GM12873 (cell line): ENCODE data around the gene GEMIN7.

Source experiments
- TF ChIP-seq, protein P1 (sequence below): IDR thresholded peaks from 2 replicates; pipeline ENCODE4 v1.5.1; 2012; ENCODE audit warnings: low read depth, mild to moderate bottlenecking, moderate library complexity, low read length, control low read depth; ENCODE audit not compliant: insufficient read depth; ENCODE audit errors: missing control alignments

The GEMIN7 gene

DNA sequence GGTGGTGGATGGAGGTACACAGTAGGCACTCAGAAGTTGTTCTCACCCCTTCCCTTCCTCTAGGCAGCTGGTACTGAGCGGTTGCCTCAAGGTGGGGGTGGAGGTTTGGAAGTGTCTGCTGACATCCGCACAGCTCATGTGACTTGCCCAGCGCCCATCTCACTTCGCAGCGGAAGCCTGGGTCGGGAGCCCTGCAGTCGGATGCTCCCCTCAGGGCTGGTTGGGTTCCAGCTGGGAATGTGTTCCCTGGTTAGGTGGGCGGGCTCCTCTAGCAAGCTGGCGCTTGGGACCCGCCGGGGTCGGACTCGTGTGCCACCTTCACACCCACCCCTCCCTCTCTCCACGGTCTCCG is 24.1 kb downstream of the GEMIN7 start:
- TF ChIP-seq, protein P1, sequence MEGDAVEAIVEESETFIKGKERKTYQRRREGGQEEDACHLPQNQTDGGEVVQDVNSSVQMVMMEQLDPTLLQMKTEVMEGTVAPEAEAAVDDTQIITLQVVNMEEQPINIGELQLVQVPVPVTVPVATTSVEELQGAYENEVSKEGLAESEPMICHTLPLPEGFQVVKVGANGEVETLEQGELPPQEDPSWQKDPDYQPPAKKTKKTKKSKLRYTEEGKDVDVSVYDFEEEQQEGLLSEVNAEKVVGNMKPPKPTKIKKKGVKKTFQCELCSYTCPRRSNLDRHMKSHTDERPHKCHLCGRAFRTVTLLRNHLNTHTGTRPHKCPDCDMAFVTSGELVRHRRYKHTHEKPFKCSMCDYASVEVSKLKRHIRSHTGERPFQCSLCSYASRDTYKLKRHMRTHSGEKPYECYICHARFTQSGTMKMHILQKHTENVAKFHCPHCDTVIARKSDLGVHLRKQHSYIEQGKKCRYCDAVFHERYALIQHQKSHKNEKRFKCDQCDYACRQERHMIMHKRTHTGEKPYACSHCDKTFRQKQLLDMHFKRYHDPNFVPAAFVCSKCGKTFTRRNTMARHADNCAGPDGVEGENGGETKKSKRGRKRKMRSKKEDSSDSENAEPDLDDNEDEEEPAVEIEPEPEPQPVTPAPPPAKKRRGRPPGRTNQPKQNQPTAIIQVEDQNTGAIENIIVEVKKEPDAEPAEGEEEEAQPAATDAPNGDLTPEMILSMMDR, result no peak

DNA sequence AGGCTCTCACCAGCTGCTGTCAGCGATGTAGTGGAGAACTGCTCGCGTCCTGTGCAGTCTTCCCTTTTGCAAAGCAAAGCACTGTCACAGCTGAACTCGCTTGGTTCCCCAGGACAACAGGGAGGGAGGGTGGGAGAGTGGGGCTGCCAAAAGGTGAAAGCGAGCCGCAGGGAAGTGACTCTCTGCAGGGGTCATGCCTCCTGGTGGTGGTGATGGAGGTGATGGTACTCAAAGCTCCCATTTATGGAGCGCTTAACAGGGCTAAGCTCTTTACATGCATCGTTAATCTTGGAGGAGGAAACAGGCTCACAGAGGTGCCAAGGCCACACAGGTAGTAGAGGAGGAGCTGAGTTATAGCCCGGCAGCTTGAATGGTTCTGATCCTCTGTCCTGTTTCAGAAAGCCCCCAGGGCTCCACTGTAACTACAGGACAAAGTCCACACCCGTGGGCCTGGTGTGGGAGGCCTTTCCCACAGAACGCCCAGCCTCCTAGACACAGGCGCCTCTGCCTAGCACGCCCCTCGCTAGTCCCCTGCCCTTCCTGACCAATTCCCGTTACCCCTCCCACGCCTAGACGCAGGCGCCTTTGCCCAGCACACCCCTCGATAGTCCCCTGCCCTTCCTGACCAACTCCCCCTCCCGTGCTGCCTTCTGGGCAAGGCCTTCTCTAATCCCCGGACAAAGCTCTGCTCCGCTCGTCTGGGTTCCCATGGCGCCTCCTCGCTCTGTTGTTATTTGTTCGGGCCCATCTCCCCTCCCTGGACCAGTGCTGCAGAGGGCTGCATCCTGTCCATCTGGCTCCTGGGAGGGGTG is 24.7 kb downstream of the GEMIN7 start:
- TF ChIP-seq, protein P1, result no peak

- TF ChIP-seq, protein P1, result no peak
Measured at GRCh38 chr19:45104658-45105349, 25.7 kb downstream of the GEMIN7 start.

DNA sequence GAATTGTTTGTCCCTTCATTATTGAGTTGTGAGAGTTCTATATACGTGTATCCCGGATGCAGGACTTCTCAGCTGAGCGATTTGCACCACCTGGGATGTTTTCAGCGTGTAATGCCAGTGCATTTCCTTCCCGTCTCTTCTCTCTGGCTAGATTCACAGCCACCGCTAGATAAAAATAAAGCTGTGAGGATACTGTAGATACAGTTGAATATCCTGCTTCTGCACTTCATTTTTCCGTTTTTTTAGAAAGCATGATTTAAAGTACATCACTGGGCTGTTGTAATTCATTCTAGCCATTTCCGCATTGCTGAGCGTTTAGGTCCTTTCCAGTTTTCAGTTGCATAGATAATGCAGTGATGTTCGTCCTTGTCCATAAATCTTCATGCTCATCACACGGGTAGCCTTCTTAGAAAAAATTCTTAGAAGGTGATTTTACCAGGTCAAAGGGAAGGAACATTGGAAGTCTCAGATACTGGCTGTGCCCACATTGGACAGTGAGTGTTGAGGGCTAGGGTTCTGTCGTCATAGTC is 28.6 kb downstream of the GEMIN7 start:
- TF ChIP-seq, protein P1, result no peak

DNA sequence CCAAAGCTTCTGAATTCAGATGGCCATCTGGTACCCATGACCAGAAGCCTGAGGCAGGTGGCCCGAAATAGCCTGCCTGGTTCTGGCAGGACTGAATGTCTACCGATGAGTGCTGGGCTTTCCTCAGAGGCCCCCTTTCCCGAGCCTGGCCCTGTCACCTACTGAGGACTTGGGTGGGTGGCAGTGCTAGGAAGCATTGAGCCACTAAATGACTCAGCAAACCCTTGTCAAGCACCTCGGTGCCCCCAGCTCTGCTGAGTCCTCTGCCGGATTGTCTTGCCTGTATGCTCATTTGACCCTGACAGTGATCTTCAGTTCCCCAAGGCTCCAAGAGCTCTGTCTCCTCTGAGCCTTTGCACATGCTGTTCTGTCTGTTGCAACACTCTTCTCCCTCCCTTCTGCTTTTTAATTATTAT is 31.8 kb downstream of the GEMIN7 start:
- TF ChIP-seq, protein P1, result no peak

- TF ChIP-seq, protein P1, result peak; percentile 33
Measured at GRCh38 chr19:45112111-45112827, 33.2 kb downstream of the GEMIN7 start.

DNA sequence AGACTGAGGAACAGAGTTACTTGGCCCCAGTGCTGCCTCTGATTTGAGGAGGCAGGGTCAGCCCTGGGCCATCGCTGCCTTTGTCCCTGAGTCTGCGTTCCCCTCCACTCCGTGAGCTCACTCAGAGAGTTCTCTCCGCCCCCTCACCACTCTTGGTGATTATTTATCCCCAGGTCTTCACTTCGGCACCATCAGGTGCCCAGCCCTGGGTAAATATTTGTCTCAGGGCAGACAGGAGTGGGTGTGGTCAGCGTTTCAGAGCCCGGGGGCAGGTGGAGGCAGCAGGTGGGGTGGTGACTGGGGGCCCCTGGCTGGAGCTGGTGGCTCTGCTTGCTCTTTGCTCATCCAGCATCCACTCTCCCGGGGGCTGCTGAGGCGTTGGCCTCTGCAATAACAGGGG is 34.6 kb downstream of the GEMIN7 start:
- TF ChIP-seq, protein P1, result no peak
